HepG2 (cell line): Measurements from ENCODE around the gene DDAH1. TPM values are rescaled to one million over a fixed set of nuclear protein-coding genes. Genes with fewer than 3 reads are reported as not detected.
"Not testable (repeated sequence)": the region's sequence is repeated elsewhere in the genome, so short reads cannot be mapped to it uniquely, and the experiment has no call there.

ENCODE experiments used
- ATAC-seq: fragments of 200-7000 bp; cut with Tn5 transposase; 3 replicates; pipeline ENCODE4 v1.9.1; 2020; ENCODE audit warnings: mild to moderate bottlenecking, moderate library complexity
- BruUV-seq: library from RNA; stranded (reverse); fragments of 400-500 nt; replicated peaks from 2 replicates; lab custom pipeline; 2021; lab: Mats Ljungman, UMichigan
- CTCF ChIA-PET: fragments of 300-600 bp; formaldehyde crosslinking; extraction: SDS; loops from one replicate; lab custom pipeline; 2021; ENCODE audit warnings: low total read pairs, inconsistent platforms, low intra/inter-chr PET ratio; lab: Yijun Ruan, JAX
- POLR2A ChIA-PET: fragments of 350-600 bp; sonication (Branson Sonifier 250); formaldehyde crosslinking; loops from one replicate; lab custom pipeline; 2020; ENCODE audit warnings: antibody characterized with exemption, inconsistent platforms; lab: Yijun Ruan, JAX
- DNase-seq: peaks from one replicate; pipeline ENCODE4 v3.0.0-alpha.2; 2015; ENCODE audit warnings: low spot score
- FAIRE-seq: peaks from 3 replicates; lab custom pipeline; 2011; peaks lifted over from hg19 to GRCh38; lab: Jason Lieb, UNC
- H2AFZ ChIP-seq: one replicate; pipeline ENCODE4 v1.6.1; 2011; ENCODE audit warnings: low read length, inconsistent platforms
- H3K27ac ChIP-seq: fragments of 300-600 bp; 3 replicates; pipeline ENCODE4 v1.8.0; 2011; ENCODE audit warnings: mixed run types, mild to moderate bottlenecking, mixed read lengths, low read length, inconsistent platforms; ENCODE audit not compliant: insufficient read depth; ENCODE audit errors: extremely low read length
- H3K27me3 ChIP-seq, 2 experiments: fragments of 200-600 bp in 1 of 2; 2 replicates in 1 of 2; 3 replicates in 1 of 2; pipeline versions ENCODE4 v1.6.0 to v1.8.0; 2011; ENCODE audit warnings: low read length in 2 of 2, mild to moderate bottlenecking in 2 of 2, moderate library complexity in 2 of 2, inconsistent platforms in 1 of 2; ENCODE audit not compliant: insufficient read depth in 2 of 2, control insufficient read depth in 1 of 2
- H3K36me3 ChIP-seq, 2 experiments: fragments of 200-600 bp in 1 of 2; replicated peaks in 1 of 2; 2 replicates in 1 of 2; 3 replicates in 1 of 2; pipeline versions ENCODE4 v1.5.1 to v1.8.0; 2011; ENCODE audit warnings: low read length in 2 of 2, inconsistent platforms in 1 of 2; ENCODE audit not compliant: insufficient read depth in 2 of 2, control insufficient read depth in 1 of 2
- H3K4me1 ChIP-seq: 2 replicates; pipeline ENCODE4 v1.5.1; 2012; ENCODE audit warnings: low read length, inconsistent platforms; ENCODE audit not compliant: insufficient read depth
- H3K4me2 ChIP-seq: 2 replicates; pipeline ENCODE4 v1.6.0; 2011; ENCODE audit warnings: low read depth, low read length, inconsistent platforms
- H3K4me3 ChIP-seq, 3 experiments: fragments of 200-600 bp in 1 of 3; sonication (generic), shearing (Covaris generic) in 1 of 3; replicated peaks in 1 of 3; 2 replicates each; pipeline ENCODE4 v1.5.1; 2011 to 2016; ENCODE audit warnings: low read length in 3 of 3, inconsistent platforms in 2 of 3, low read depth in 2 of 3, mild to moderate bottlenecking in 2 of 3, control low read depth in 1 of 3, mixed read lengths in 1 of 3; ENCODE audit not compliant: insufficient read depth in 1 of 3
- H3K79me2 ChIP-seq: one replicate; pipeline ENCODE4 v1.6.1; 2011; ENCODE audit warnings: low read length, inconsistent platforms; ENCODE audit not compliant: insufficient read depth
- H3K9ac ChIP-seq: 2 replicates; pipeline ENCODE4 v1.6.0; 2011; ENCODE audit warnings: mild to moderate bottlenecking, low read depth, low read length, inconsistent platforms; ENCODE audit not compliant: insufficient read depth
- H3K9me3 ChIP-seq: 2 replicates; pipeline ENCODE4 v1.5.1; 2012; ENCODE audit warnings: mild to moderate bottlenecking, low read length
- H4K20me1 ChIP-seq: 2 replicates; pipeline ENCODE4 v1.6.0; 2011; ENCODE audit warnings: inconsistent platforms, mild to moderate bottlenecking, low read length, moderate library complexity; ENCODE audit not compliant: insufficient read depth
- ARNTL ChIP-seq: sonication (generic); formaldehyde crosslinking; IDR thresholded peaks from 2 replicates; pipeline ENCODE4 v1.4.0; 2020; ENCODE audit warnings: mild to moderate bottlenecking, missing genetic modification reagents
- CENPX ChIP-seq: sonication (generic); formaldehyde crosslinking; IDR thresholded peaks from 2 replicates; pipeline ENCODE4 v1.9.0; 2021; ENCODE audit warnings: mild to moderate bottlenecking, missing genetic modification reagents, moderate library complexity
- CREB1 ChIP-seq, 2 experiments: fragments of 450-650 bp in 1 of 2; IDR thresholded peaks; 2 replicates each; pipeline ENCODE4 v1.6.1; 2016 to 2017; ENCODE audit warnings: control low read depth in 1 of 2, mild to moderate bottlenecking in 1 of 2, missing compliant biosample characterization in 1 of 2, missing genetic modification characterization in 1 of 2
- GRHL1 ChIP-seq: sonication (generic); formaldehyde crosslinking; conservative IDR thresholded peaks from 2 replicates; pipeline ENCODE4 v1.8.0; 2022; ENCODE audit warnings: missing genetic modification reagents
- KDM5B ChIP-seq: sonication (generic); formaldehyde crosslinking; IDR thresholded peaks from 2 replicates; pipeline ENCODE4 v1.4.0; 2020; ENCODE audit warnings: missing genetic modification reagents, mild to moderate bottlenecking, borderline replicate concordance
- MIER2 ChIP-seq: IDR thresholded peaks from 2 replicates; pipeline ENCODE4 v1.6.1; 2016; ENCODE audit warnings: missing biosample characterization, missing genetic modification reagents
- MYC ChIP-seq: sonication (generic); formaldehyde crosslinking; IDR thresholded peaks from 2 replicates; pipeline ENCODE4 v1.9.0; 2021; ENCODE audit warnings: missing genetic modification reagents, borderline replicate concordance
- NFATC3 ChIP-seq: sonication (generic); formaldehyde crosslinking; IDR thresholded peaks from 2 replicates; pipeline ENCODE4 v1.5.1; 2020; ENCODE audit warnings: mild to moderate bottlenecking, missing genetic modification reagents
- NPAS2 ChIP-seq: sonication (generic); formaldehyde crosslinking; IDR thresholded peaks from 2 replicates; pipeline ENCODE4 v1.8.0; 2022; ENCODE audit warnings: mild to moderate bottlenecking, missing genetic modification reagents, borderline replicate concordance
- RBAK ChIP-seq: sonication (generic); formaldehyde crosslinking; IDR thresholded peaks from 2 replicates; pipeline ENCODE4 v1.5.1; 2020; ENCODE audit warnings: mild to moderate bottlenecking, missing genetic modification reagents
- RBM22 ChIP-seq: fragments of 200-400 bp; formaldehyde crosslinking; optimal IDR thresholded peaks from 2 replicates; pipeline ENCODE3; 2017; ENCODE audit warnings: mild to moderate bottlenecking, low read length, moderate library complexity
- RFXANK ChIP-seq: IDR thresholded peaks from 2 replicates; pipeline ENCODE4 v1.6.1; 2016
- RXRB ChIP-seq: IDR thresholded peaks from 2 replicates; pipeline ENCODE4 v1.6.1; 2016; ENCODE audit warnings: borderline replicate concordance, missing genetic modification reagents, missing compliant biosample characterization
- ZBTB38 ChIP-seq: sonication (generic); formaldehyde crosslinking; IDR thresholded peaks from 2 replicates; pipeline ENCODE4 v1.5.1; 2020; ENCODE audit warnings: mild to moderate bottlenecking, missing genetic modification reagents
- ZNF383 ChIP-seq: sonication (generic); formaldehyde crosslinking; IDR thresholded peaks from 2 replicates; pipeline ENCODE4 v1.4.0; 2020; ENCODE audit warnings: missing genetic modification reagents, mild to moderate bottlenecking, borderline replicate concordance
- ZNF501 ChIP-seq: sonication (generic); formaldehyde crosslinking; IDR thresholded peaks from 2 replicates; pipeline ENCODE4 v1.5.1; 2020; ENCODE audit warnings: mild to moderate bottlenecking, moderate library complexity, missing genetic modification reagents
- ZNF644 ChIP-seq: IDR thresholded peaks from 2 replicates; pipeline ENCODE4 v1.6.1; 2016; ENCODE audit warnings: low read depth
- ZSCAN30 ChIP-seq: sonication (generic); formaldehyde crosslinking; IDR thresholded peaks from 2 replicates; pipeline ENCODE4 v1.5.0; 2020; ENCODE audit warnings: mild to moderate bottlenecking, missing genetic modification reagents
- WGBS: methylation state at CpG from one replicate; pipeline ENCODE4 v1.1.6; 2017; ENCODE audit warnings: low lambda C conversion rate; 5-methylcytosine and 5-hydroxymethylcytosine counted together
- in situ Hi-C: cut with HindIII; loops from 2 replicates; pipeline ENCODE4 v1.10.0; 2017; ENCODE audit warnings: low pct_unique_long_range_greater_than_20kb; ENCODE audit not compliant: extremely low pct_ligation_motif_present
- intact Hi-C: fragments of 100-400 bp; cut with micrococcal nuclease; formaldehyde crosslinking; loops from one replicate; pipeline ENCODE4 v1.10.0; 2022; ENCODE audit not compliant: unreplicated experiment
- polyA plus RNA-seq, 8 experiments: library from polyadenylated mRNA; depleted of rRNA in 3 of 8; stranded (reverse) in 7 of 8; unstranded in 1 of 8; fragments of >200 nt; fragmentation: Illumina TruSeq in 4 of 8; extraction: Trizol in 4 of 8; gene quantifications; 2 replicates each; pipeline versions ENCODE4 v1.2.1 to v1.2.3, GENCODE V29; 2011 to 2016; ENCODE audit warnings: low read depth in 4 of 8, missing spikeins in 1 of 8, mixed read lengths in 1 of 8; ENCODE audit not compliant: insufficient read depth in 1 of 8
- total RNA-seq, 5 experiments: library from RNA; depleted of rRNA; stranded (reverse); fragments of >200 nt; fragmentation: Illumina TruSeq; extraction: Trizol; gene quantifications; 2 replicates each; pipeline ENCODE4 v1.2.3, GENCODE V29; 2016; ENCODE audit warnings: low read depth in 1 of 5
- TF ChIP-seq, protein P1 (sequence below): sonication (generic); formaldehyde crosslinking; IDR thresholded peaks from 2 replicates; pipeline ENCODE4 v1.8.1; 2022; ENCODE audit warnings: mild to moderate bottlenecking, missing genetic modification reagents

The DDAH1 gene
- total and polyA plus RNA-seq, 2 of the 13 experiments (the other 11 are each of a cell fraction or from before 2014, with no cell fraction given), result 39.7 to 64.4 TPM

DNA sequence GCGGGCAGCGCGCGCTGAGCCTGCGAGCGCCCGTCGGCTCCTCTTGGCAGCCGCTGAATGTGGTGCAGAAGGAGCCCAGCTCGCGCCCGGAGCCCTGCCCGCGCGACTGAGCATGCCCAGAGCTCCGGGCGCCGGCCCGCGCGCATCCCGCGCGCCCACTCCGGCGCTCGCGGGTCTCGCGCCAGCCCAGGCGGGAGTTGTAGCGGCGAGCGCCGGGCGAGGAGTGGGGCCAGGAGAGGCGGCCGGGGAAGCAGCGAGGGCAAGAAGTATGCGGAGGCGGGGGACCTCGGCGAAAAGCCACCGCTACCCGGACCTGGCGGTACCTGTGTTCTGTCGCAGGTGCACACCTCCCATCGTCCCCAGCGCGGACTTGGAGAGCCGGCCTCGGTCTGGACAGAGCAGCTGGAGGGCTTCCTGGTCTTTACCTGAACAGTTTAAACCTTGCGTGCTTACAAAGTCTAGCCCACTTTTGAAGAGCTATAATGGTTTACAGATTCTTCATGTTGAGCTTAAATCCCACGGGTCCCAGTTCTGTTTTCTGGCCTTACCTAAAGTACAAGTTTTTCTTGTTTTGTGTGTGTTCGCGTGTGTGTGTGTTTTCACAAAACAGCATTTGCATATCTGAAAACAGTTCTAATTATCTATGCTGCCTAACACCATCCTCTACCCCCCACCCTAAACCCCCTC, at the start of gene DDAH1 (continued):
- TF ChIP-seq, protein P1, sequence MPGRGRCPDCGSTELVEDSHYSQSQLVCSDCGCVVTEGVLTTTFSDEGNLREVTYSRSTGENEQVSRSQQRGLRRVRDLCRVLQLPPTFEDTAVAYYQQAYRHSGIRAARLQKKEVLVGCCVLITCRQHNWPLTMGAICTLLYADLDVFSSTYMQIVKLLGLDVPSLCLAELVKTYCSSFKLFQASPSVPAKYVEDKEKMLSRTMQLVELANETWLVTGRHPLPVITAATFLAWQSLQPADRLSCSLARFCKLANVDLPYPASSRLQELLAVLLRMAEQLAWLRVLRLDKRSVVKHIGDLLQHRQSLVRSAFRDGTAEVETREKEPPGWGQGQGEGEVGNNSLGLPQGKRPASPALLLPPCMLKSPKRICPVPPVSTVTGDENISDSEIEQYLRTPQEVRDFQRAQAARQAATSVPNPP (CRISPR knock-in tag), result 0 out of 2 replicates have a peak, but pooled peaks have one; percentile 6
- TF ChIP-seq GRHL1 (CRISPR knock-in tag) (no peak), ARNTL (CRISPR knock-in tag) (no peak), ZSCAN30 (no peak), ZNF644 (CRISPR knock-in tag) (no peak), ZNF383 (CRISPR knock-in tag) (no peak), MYC (CRISPR knock-in tag) (no peak; the same call in 1 of the 2 replicates), NFATC3 (CRISPR knock-in tag) (no peak), ZNF501 (CRISPR knock-in tag) (no peak), CREB1 (IDR thresholded peaks at IDR 0.05) (no peak), CREB1 (CRISPR knock-in tag; IDR thresholded peaks at IDR 0.05) (no peak), RBAK (CRISPR knock-in tag) (no peak), KDM5B (CRISPR knock-in tag) (no peak), ZBTB38 (peak; percentile 1; the same call in 1 of the 2 replicates), RFXANK (CRISPR knock-in tag) (no peak), CENPX (CRISPR knock-in tag) (no peak), MIER2 (no peak), RXRB (CRISPR knock-in tag) (no peak), RBM22 (no peak), NPAS2 (no peak)

GRCh38 chr1:85513998-85514397, 49.0 kb upstream of the DDAH1 start:
- CTCF ChIA-PET, ATAC-seq, H3K4me1 ChIP-seq, H3K4me2 ChIP-seq, DNase-seq, H2AFZ ChIP-seq, H3K79me2 ChIP-seq, H3K9ac ChIP-seq, H3K27ac ChIP-seq, POLR2A ChIA-PET, intact Hi-C loops, H3K27me3 ChIP-seq, FAIRE-seq, H4K20me1 ChIP-seq, H3K9me3 ChIP-seq, BruUV-seq, H3K4me3 ChIP-seq, H3K36me3 ChIP-seq, in situ Hi-C loops: not testable (repeated sequence)
- WGBS, result 64% methylated on average over 4 of the region's 4 CpGs
